GM12875 (cell line): ENCODE data around the gene PTGR2.

Experiments
- H3K4me3 ChIP-seq: one replicate; pipeline ENCODE4 v1.5.1; 2011; ENCODE audit warnings: low read depth, low read length, control low read depth
- CTCF ChIP-seq: IDR thresholded peaks from 2 replicates; pipeline ENCODE4 v1.5.1; 2011; ENCODE audit warnings: low read depth, mild to moderate bottlenecking, control low read depth, inconsistent platforms, low read length, moderate library complexity, borderline replicate concordance; ENCODE audit not compliant: insufficient read depth

PTGR2 gene

GRCh38 chr14:73870525-73871235 is 19.0 kb downstream of the PTGR2 start:
- H3K4me3 ChIP-seq, result no peak overlapping the region
- no peak for TF ChIP-seq CTCF

- TF ChIP-seq CTCF, result no peak
- no peak overlapping the region for H3K4me3 ChIP-seq
Observed at GRCh38 chr14:73873660-73874059, 22.0 kb downstream of the PTGR2 start.

- no peak for TF ChIP-seq CTCF
- H3K4me3 ChIP-seq, result no peak overlapping the region
Observed at GRCh38 chr14:73877790-73878189, 26.2 kb downstream of the PTGR2 start.

GRCh38 chr14:73878436-73878835 is 26.8 kb downstream of the PTGR2 start:
- no peak overlapping the region for H3K4me3 ChIP-seq
- no peak for TF ChIP-seq CTCF

GRCh38 chr14:73879027-73879426 is 27.4 kb downstream of the PTGR2 start:
- no peak overlapping the region for H3K4me3 ChIP-seq
- TF ChIP-seq CTCF, result no peak

GRCh38 chr14:73884438-73885190 is 33.0 kb downstream of the PTGR2 start:
- no peak for TF ChIP-seq CTCF
- no peak overlapping the region for H3K4me3 ChIP-seq
